ENCODE results near the gene RAB36.

- TF ChIP-seq CTCF (IDR thresholded peaks at IDR 0.05) (no peak), POLR2A (IDR thresholded peaks at IDR 0.05) (no peak)
These were observed 22.9 kb upstream of the RAB36 start for GRCh38 chr22:23122216-23122957.

Measured in adrenal gland (tissue), 5 donors.